GM12891 (cell line): ENCODE data around the gene C16orf92.
A peak's percentile ranks its signal among the peaks of the same experiment; 100 is the strongest.

ENCODE experiments used
- DNase-seq: peaks from one replicate; pipeline ENCODE4 v3.0.0; 2011; ENCODE audit warnings: low spot score; ENCODE audit not compliant: insufficient read length
- FAIRE-seq: peaks from 2 replicates; lab custom pipeline; 2011; peaks lifted over from hg19 to GRCh38; lab: Jason Lieb, UNC
- PAX5 ChIP-seq: IDR thresholded peaks from 2 replicates; pipeline ENCODE4 v1.6.1; 2011; ENCODE audit warnings: low read length, moderate library complexity, mild to moderate bottlenecking; ENCODE audit not compliant: insufficient read depth, severe bottlenecking
- POLR2A ChIP-seq: IDR thresholded peaks from 2 replicates; pipeline ENCODE4 v1.6.1; 2011; ENCODE audit warnings: low read depth, low read length, control low read depth
- POLR2AphosphoS5 ChIP-seq: IDR thresholded peaks from 2 replicates; pipeline ENCODE4 v1.6.1; 2011; ENCODE audit warnings: low read depth, low read length, control low read depth
- POU2F2 ChIP-seq: IDR thresholded peaks from 2 replicates; pipeline ENCODE4 v1.6.1; 2011; ENCODE audit warnings: low read depth, mild to moderate bottlenecking, control low read depth, low read length, moderate library complexity
- SPI1 ChIP-seq: IDR thresholded peaks from 2 replicates; pipeline ENCODE4 v1.6.1; 2011; ENCODE audit warnings: low read depth, low read length, control low read depth
- TAF1 ChIP-seq: IDR thresholded peaks from 2 replicates; pipeline ENCODE4 v1.6.1; 2011; ENCODE audit warnings: low read depth, low read length, control low read depth

The C16orf92 gene

GRCh38 chr16:30064729-30065101 is 41.7 kb downstream of the C16orf92 start:
- no peak for FAIRE-seq
- no peak for DNase-seq
- no peak for TF ChIP-seq POLR2AphosphoS5
- peak; percentile 46; the same call in 1 of the 2 replicates for TF ChIP-seq TAF1
- TF ChIP-seq POLR2A: no peak
- no peak for TF ChIP-seq POU2F2
- TF ChIP-seq PAX5: no peak

DNA sequence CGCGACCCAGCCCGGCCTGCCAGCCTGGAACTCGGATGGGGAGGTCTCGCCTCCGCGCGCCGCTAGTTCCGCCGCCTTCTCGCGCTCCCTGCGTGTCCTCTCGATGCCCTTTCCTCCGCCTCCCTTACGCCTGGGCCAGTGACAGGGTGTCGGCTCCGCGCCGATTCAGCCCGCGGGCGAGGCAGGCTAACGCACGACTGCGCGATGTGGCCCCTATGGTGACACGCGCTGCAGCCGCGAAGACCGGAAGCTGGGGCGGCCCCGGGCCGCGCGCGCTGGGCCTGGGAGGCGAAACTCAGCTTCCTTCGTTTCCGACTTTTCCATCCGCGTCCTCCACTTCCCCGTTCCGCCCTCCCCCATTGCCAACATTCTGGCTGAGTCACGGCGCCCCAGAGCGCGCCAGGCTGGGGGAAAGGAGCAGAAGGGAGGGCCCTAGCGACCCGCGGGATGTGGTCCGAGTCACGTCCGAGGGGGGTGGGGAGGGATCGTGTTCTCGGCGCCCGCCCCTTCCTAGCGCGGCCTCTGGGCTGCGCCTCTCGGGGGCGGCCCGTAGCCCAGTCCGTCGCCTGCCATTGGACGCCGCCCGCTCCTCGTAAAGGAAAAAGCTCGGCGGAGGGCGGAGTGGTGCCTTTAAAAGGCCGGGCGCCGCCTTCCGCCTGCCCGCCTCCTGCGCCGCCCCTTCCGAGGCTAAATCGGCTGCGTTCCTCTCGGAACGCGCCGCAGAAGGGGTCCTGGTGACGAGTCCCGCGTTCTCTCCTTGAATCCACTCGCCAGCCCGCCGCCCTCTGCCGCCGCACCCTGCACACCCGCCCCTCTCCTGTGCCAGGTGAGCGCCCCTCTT is 42.3 kb downstream of the C16orf92 start, which contains the start of gene ALDOA:
Gene ALDOA (plus strand): TSS at position 659 of the 841 bp plus-strand sequence. CDS start 1,138 bp downstream, outside the sequence.
- TF ChIP-seq POLR2AphosphoS5: peak; percentile 90
- TF ChIP-seq POU2F2: no peak; the same call in 1 of the 2 replicates
- no peak for TF ChIP-seq PAX5
- TF ChIP-seq TAF1: peak; percentile 66
- TF ChIP-seq SPI1: peak; percentile 4; the same call in 1 of the 2 replicates
- peak; percentile 82 for TF ChIP-seq POLR2A
- peak; percentile 94 for DNase-seq
- FAIRE-seq: peak; percentile 92

DNA sequence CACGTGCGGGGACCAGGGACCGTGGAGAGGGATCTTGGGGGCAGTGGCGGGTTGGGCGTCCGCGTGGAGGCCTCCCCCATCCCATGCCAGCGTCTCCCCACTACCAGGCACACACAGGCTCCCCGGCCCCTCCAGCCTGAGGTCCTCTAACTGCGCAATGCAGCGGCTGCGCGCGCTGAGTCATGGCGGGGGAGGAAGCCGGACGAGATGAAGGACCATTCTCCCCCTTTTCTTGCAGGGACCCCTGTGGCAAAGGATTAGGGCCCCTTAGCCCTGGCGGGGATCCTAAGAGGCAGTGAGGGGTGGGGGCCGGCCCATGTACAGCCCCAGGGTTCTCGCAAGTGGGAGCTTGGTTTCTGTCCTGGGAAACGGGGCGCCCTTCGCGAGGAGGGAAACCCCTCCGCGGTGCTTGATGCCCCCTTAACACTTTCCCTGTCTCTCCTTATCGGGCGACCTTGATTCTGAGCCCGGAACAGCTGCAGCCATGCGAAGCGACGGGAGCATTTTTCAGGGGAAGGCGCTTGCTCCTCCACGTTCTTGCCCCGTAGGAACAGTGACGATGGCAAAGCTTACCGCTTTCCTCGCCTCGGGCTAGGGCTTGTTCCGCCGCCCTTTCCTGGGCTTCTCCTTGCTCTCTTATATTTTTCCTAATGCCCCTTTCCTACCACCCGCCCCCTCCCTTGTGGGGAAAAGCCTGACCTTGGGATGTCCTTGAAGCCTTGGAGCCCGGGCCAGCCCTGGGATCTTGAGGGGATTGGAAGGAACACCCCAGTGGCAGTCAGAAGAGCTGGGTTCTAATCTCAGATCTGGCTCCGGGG is 43.2 kb downstream of the C16orf92 start:
- no peak for DNase-seq
- FAIRE-seq: no peak
- no peak for TF ChIP-seq POLR2AphosphoS5
- no peak for TF ChIP-seq POU2F2
- TF ChIP-seq SPI1: no peak
- no peak for TF ChIP-seq POLR2A
- TF ChIP-seq TAF1: no peak
- TF ChIP-seq PAX5: no peak

DNA sequence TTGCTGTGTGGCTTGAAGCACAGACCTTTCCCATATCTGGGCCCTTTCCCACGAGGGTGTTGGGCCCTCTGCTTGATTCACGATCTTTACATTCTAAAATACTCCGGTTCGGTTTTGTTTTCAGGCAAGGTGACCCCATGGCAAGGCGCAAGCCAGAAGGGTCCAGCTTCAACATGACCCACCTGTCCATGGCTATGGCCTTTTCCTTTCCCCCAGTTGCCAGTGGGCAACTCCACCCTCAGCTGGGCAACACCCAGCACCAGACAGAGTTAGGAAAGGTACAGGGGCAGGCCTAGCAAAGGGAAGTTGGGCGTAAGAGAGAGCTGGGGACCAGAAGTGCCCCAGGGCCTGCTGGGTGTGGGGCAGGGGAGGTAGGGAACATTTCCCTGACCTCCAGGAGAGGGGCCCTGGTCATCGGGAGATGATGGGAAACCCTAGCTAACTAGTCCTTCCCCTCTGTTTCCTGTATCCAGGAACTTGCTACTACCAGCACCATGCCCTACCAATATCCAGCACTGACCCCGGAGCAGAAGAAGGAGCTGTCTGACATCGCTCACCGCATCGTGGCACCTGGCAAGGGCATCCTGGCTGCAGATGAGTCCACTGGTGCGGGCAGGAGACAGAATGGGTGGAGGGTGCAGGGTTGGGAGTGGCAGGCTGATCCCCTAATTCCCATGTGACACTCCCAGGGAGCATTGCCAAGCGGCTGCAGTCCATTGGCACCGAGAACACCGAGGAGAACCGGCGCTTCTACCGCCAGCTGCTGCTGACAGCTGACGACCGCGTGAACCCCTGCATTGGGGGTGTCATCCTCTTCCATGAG is 44.0 kb downstream of the C16orf92 start:
- no peak for TF ChIP-seq POLR2AphosphoS5
- DNase-seq (no peak), FAIRE-seq (no peak)

DNA sequence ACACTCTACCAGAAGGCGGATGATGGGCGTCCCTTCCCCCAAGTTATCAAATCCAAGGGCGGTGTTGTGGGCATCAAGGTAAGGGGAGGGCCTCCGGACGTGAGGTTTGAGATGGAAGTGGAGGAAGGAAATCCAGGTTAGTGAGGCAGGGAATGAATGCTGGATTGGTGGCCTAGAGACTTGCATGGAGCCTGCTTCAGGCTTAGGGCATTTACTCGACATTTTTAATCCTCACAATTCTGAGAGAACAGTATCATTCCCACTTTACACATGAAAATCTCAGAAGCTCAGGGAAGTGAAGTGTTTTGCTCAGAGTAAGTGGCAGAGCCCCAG is 44.6 kb downstream of the C16orf92 start:
- DNase-seq: no peak
- no peak for FAIRE-seq
- TF ChIP-seq SPI1 (no peak), POU2F2 (no peak)

GRCh38 chr16:30068333-30068732 is 45.3 kb downstream of the C16orf92 start:
- no peak for TF ChIP-seq POLR2A
- no peak for TF ChIP-seq PAX5
- no peak for TF ChIP-seq SPI1
- TF ChIP-seq POU2F2: no peak
- no peak for TF ChIP-seq TAF1
- TF ChIP-seq POLR2AphosphoS5: no peak
- DNase-seq (no peak), FAIRE-seq (no peak)

GRCh38 chr16:30068750-30069610 is 46.0 kb downstream of the C16orf92 start:
- no peak for TF ChIP-seq POU2F2
- no peak for TF ChIP-seq POLR2A
- TF ChIP-seq PAX5: no peak
- no peak for TF ChIP-seq SPI1
- TF ChIP-seq TAF1: no peak
- TF ChIP-seq POLR2AphosphoS5: no peak; the same call in none of the 2 replicates
- DNase-seq: no peak
- no peak for FAIRE-seq

GRCh38 chr16:30069611-30070462 is 46.8 kb downstream of the C16orf92 start:
- no peak for TF ChIP-seq POLR2AphosphoS5
- no peak for TF ChIP-seq PAX5
- FAIRE-seq (no peak), DNase-seq (no peak)
